Measurements from ENCODE around the gene JUN.

DNA sequence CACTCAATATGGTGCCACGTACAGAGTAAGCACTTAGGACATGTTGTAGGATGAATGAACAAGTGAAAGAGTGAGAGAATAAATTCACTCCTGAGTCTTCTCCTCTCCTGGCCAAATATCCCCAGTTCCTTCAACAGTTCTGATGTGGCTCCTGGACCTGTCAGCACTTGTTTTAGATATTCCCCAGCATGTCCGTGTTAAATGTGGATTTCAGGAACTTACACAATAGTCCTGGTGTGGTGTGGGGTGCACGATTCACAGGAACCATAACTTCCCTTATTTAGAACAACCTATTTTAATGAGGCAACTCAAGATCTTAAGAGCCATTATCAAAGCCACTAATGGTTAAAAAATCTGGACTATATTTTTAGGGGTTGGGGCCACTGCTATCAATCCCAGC is 45.0 kb downstream of the JUN start:
- TF ChIP-seq, protein P1, sequence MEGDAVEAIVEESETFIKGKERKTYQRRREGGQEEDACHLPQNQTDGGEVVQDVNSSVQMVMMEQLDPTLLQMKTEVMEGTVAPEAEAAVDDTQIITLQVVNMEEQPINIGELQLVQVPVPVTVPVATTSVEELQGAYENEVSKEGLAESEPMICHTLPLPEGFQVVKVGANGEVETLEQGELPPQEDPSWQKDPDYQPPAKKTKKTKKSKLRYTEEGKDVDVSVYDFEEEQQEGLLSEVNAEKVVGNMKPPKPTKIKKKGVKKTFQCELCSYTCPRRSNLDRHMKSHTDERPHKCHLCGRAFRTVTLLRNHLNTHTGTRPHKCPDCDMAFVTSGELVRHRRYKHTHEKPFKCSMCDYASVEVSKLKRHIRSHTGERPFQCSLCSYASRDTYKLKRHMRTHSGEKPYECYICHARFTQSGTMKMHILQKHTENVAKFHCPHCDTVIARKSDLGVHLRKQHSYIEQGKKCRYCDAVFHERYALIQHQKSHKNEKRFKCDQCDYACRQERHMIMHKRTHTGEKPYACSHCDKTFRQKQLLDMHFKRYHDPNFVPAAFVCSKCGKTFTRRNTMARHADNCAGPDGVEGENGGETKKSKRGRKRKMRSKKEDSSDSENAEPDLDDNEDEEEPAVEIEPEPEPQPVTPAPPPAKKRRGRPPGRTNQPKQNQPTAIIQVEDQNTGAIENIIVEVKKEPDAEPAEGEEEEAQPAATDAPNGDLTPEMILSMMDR (conservative IDR thresholded peaks at IDR 0.05; ENCODE audit: low read length): no peak
- no peak for TF ChIP-seq EZH2phosphoT487 (IDR thresholded peaks at IDR 0.05; ENCODE audit: borderline replicate concordance)

Measured in Loucy (cell line).